ENCODE data around the gene PIWIL1. TPM values are rescaled to one million over a fixed set of nuclear protein-coding genes. Genes with fewer than 3 reads are reported as not detected.

The PIWIL1 gene
- total and polyA plus RNA-seq, 11 donors = not detected

DNA sequence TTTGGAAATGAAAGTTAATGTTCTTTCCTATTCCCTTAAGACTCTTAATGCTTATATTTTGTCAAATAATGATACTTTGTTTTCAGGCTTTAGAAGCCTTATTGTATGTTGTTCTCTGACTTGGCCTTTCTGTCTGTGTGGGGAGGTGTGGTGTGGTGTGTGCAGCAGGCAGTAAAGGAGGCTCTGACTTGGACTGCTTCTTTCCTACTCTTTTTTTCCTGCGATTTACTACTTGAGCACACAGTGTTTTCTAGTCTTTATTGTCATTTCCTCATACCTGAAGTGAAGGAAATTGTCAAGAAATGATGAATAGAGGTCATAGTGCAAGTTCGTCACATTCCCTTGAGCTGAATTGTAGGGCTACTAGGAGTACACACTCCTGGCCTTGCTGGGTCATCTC, 26.9 kb downstream of the PIWIL1 start:
- DNase-seq = no peak
- intact Hi-C loops (cut with DNase I) = no loop called here
- no peak for ATAC-seq
- WGBS, 4 donors = 75 to 92% (median 88%) methylated on average over 2 of the region's 2 CpGs
- H3K4me1 ChIP-seq = no peaks in the 10 kb centered on the region
- no peak overlapping the region for H3K27ac ChIP-seq
- no peak overlapping the region for H3K4me3 ChIP-seq
- TF ChIP-seq, protein P1, sequence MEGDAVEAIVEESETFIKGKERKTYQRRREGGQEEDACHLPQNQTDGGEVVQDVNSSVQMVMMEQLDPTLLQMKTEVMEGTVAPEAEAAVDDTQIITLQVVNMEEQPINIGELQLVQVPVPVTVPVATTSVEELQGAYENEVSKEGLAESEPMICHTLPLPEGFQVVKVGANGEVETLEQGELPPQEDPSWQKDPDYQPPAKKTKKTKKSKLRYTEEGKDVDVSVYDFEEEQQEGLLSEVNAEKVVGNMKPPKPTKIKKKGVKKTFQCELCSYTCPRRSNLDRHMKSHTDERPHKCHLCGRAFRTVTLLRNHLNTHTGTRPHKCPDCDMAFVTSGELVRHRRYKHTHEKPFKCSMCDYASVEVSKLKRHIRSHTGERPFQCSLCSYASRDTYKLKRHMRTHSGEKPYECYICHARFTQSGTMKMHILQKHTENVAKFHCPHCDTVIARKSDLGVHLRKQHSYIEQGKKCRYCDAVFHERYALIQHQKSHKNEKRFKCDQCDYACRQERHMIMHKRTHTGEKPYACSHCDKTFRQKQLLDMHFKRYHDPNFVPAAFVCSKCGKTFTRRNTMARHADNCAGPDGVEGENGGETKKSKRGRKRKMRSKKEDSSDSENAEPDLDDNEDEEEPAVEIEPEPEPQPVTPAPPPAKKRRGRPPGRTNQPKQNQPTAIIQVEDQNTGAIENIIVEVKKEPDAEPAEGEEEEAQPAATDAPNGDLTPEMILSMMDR (IDR thresholded peaks at IDR 0.05) = no peak
- no peak for TF ChIP-seq POLR2A (IDR thresholded peaks at IDR 0.05)
- H3K9me3 ChIP-seq = no peaks in the 10 kb centered on the region
- peaks cover 0 to 19% (median 0%) of the 10 kb centered on the region in 9 donors for H3K27me3 ChIP-seq
- no peaks in the 10 kb centered on the region for H3K36me3 ChIP-seq

DNA sequence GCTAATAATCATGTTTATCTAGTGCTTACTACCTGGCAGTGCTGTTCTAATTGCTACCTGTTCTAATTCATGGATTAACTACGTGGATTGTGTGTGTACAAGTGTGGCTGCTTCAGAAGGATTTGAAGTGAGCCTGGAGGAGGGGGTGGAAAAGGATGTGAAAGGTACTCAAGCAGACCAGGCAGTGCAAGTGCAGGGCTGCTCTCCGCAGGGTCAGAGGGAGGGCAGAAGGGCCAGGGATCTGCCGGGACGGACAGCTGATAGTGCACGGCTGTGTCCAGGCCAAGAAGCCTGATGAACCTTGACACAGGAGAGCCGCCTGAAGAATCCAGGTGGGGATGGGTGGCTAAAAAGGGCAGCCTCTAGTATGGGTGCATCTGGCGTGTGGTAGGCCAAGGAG, 28.5 kb downstream of the PIWIL1 start:
- Histone ChIP-seq H3K36me3 (no peaks in the 10 kb centered on the region), H3K4me3 (no peak overlapping the region), H3K27ac (no peak overlapping the region), H3K9me3 (no peaks in the 10 kb centered on the region), H3K4me1 (no peaks in the 10 kb centered on the region), H3K27me3 (peaks cover 0 to 30% (median 0%) of the 10 kb centered on the region in 9 donors)
- DNase-seq = no peak
- 53 to 62% (median 53%) methylated on average over 7 of the region's 7 CpGs for WGBS, 4 donors
- ATAC-seq = no peak
- no peak for TF ChIP-seq POLR2A (IDR thresholded peaks at IDR 0.05)
- TF ChIP-seq, protein P1 (IDR thresholded peaks at IDR 0.05) = no peak
- intact Hi-C loops (cut with DNase I) = no loop called here

DNA sequence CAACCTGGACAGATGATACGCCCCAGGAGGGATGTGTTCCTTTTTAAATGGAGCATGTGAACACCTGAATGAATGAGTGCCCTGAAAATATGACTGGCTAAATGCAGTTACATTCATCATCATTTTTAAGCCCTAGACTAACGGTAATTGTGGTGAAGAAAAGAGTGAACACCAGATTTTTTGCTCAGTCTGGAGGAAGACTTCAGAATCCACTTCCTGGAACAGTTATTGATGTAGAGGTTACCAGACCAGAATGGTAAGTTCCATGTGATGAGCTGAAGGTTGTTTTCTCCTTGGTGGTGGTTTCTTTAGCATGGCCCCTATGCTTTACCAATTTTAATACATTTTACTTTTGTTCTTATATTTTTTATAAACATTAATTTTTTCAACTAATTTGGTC, 29.3 kb downstream of the PIWIL1 start:
- H3K4me1 ChIP-seq = no peaks in the 10 kb centered on the region
- no peaks in the 10 kb centered on the region for H3K9me3 ChIP-seq
- no peaks in the 10 kb centered on the region for H3K36me3 ChIP-seq
- ATAC-seq (no peak), DNase-seq (no peak)
- H3K4me3 ChIP-seq = no peak overlapping the region
- intact Hi-C loops (cut with DNase I) = no loop called here
- TF ChIP-seq, protein P1 (IDR thresholded peaks at IDR 0.05) = no peak
- no peak for TF ChIP-seq POLR2A (IDR thresholded peaks at IDR 0.05)
- H3K27ac ChIP-seq = no peak overlapping the region
- 75 to 85% (median 83%) methylated on average over 2 of the region's 2 CpGs for WGBS, 4 donors
- peaks cover 0 to 33% (median 0%) of the 10 kb centered on the region in 9 donors for H3K27me3 ChIP-seq

DNA sequence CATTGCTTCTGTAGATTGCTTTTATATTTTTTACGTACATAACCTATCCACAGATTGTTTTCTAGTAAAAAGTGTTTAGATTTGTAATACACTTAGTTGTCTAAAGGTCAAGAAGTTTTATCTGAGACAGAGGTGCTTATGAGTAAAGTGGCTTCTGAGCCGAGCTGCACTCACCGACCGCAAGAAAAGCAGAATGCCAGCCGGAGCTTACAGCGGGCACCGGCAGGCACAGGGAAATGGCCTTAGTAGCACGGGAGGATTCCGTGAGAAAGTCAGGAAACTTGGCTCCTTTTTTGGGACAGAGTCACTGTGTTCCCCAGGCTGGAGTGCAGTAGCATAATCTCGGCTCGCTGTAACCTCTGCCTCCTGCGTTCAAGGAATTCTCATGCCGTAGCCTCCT, 29.8 kb downstream of the PIWIL1 start:
- Histone ChIP-seq H3K27me3 (peaks cover 0 to 33% (median 0%) of the 10 kb centered on the region in 9 donors), H3K4me1 (no peaks in the 10 kb centered on the region), H3K27ac (no peak overlapping the region), H3K9me3 (no peaks in the 10 kb centered on the region), H3K4me3 (no peak overlapping the region), H3K36me3 (no peaks in the 10 kb centered on the region)
- no peak for DNase-seq
- 85 to 89% (median 86%) methylated on average over 13 of the region's 13 CpGs for WGBS, 4 donors
- intact Hi-C loops (cut with DNase I) = no loop called here
- TF ChIP-seq, protein P1 (IDR thresholded peaks at IDR 0.05) = no peak
- TF ChIP-seq POLR2A (IDR thresholded peaks at IDR 0.05) = no peak
- ATAC-seq = no peak

Measured in heart left ventricle (tissue), 16 donors.